Measurements from ENCODE around the gene PLOD1. TPM values are rescaled to one million over a fixed set of nuclear protein-coding genes. Genes with fewer than 3 reads are reported as not detected.

PLOD1 gene
- total and polyA plus RNA-seq, 2 of the 13 experiments (the other 11 are each of a cell fraction or from before 2014, with no cell fraction given) = 70.1 to 318 TPM

GRCh38 chr1:11938722-11939526 is 4.4 kb downstream of the PLOD1 start:
- no peak for ATAC-seq
- Histone ChIP-seq H3K4me2 (ENCODE audit: low read depth, low read length) (peak overlapping the region; percentile 32; the same call in 1 of the 2 replicates), H3K9ac (ENCODE audit: insufficient read depth, low read depth, low read length) (no peak overlapping the region), H2AFZ (ENCODE audit: low read length) (no peak overlapping the region), H4K20me1 (ENCODE audit: insufficient read depth, low read length) (no peaks in the 10 kb centered on the region), H3K4me1 (ENCODE audit: insufficient read depth, low read length) (peaks cover 63% of the 10 kb centered on the region), H3K9me3 (ENCODE audit: low read length) (no peaks in the 10 kb centered on the region), H3K27me3 (ENCODE audit: control insufficient read depth in 1 of 2, insufficient read depth in 2 of 2, low read length in 2 of 2) (no peaks in the 10 kb centered on the region; a peak in 1 of 5 replicates), H3K36me3 (replicated peaks in 1 of 2; ENCODE audit: control insufficient read depth in 1 of 2, insufficient read depth in 2 of 2, low read length in 2 of 2) (peaks cover 0 to 11% of the 10 kb centered on the region in 2 experiments; a peak in 2 of 5 replicates), H3K4me3 (replicated peaks in 1 of 3; ENCODE audit: insufficient read depth in 1 of 3, low read depth in 2 of 3, low read length in 3 of 3) (no peak overlapping the region), H3K79me2 (ENCODE audit: insufficient read depth, low read length) (peaks cover 21% of the 10 kb centered on the region), H3K27ac (ENCODE audit: extremely low read length, insufficient read depth, low read length) (peak overlapping the region; percentile 18)
- in situ Hi-C loops (cut with HindIII; ENCODE audit: extremely low pct_ligation_motif_present, low pct_unique_long_range_greater_than_20kb) = no loop called here
- TF ChIP-seq ZBTB33 (CRISPR knock-in tag; IDR thresholded peaks at IDR 0.05) (no peak), ZBTB37 (CRISPR knock-in tag; IDR thresholded peaks at IDR 0.05) (0 out of 2 replicates have a peak, but pooled peaks have one; percentile 43), ZNF724P (CRISPR knock-in tag; IDR thresholded peaks at IDR 0.05; ENCODE audit: borderline replicate concordance) (no peak), HIVEP1 (CRISPR knock-in tag; IDR thresholded peaks at IDR 0.05) (no peak), FOXC1 (CRISPR knock-in tag; IDR thresholded peaks at IDR 0.05; ENCODE audit: borderline replicate concordance) (no peak), ZNF281 (CRISPR knock-in tag; IDR thresholded peaks at IDR 0.05; ENCODE audit: borderline replicate concordance) (0 out of 2 replicates have a peak, but pooled peaks have one; percentile 21)
- POLR2A ChIA-PET = interaction anchor here (1.1 to 2.6 kb wide), 3 partner anchors 29 to 41 kb away, joined by 3 to 16 read pairs (median 11); partner anchors contain the start of gene MFN2
- intact Hi-C loops (cut with micrococcal nuclease; ENCODE audit: unreplicated experiment) = no loop called here
- WGBS (ENCODE audit: low lambda C conversion rate) = 88% methylated on average over 12 of the region's 15 CpGs
- no TSS peak for BruUV-seq (replicated peaks)
- CTCF ChIA-PET (ENCODE audit: low intra/inter-chr PET ratio, low total read pairs) = no interaction called here
- no peak for FAIRE-seq
- no peak for DNase-seq (ENCODE audit: low spot score)
